OCI-LY3 (cell line): ENCODE results near the gene FAM13A.

ENCODE experiments used
- EZH2phosphoT487 ChIP-seq: fragments of 200-600 bp; shearing (Covaris generic); IDR thresholded peaks from 2 replicates; pipeline ENCODE4 v1.6.1; 2018; ENCODE audit warnings: antibody characterized with exemption, mixed run types, low read depth
- TF ChIP-seq, protein P1 (sequence below): fragments of 200-600, 300-600 bp; sonication (generic); IDR thresholded peaks from 2 replicates; pipeline ENCODE4 v1.5.1; 2014; ENCODE audit warnings: antibody characterized with exemption, low read length, low read depth

DNA sequence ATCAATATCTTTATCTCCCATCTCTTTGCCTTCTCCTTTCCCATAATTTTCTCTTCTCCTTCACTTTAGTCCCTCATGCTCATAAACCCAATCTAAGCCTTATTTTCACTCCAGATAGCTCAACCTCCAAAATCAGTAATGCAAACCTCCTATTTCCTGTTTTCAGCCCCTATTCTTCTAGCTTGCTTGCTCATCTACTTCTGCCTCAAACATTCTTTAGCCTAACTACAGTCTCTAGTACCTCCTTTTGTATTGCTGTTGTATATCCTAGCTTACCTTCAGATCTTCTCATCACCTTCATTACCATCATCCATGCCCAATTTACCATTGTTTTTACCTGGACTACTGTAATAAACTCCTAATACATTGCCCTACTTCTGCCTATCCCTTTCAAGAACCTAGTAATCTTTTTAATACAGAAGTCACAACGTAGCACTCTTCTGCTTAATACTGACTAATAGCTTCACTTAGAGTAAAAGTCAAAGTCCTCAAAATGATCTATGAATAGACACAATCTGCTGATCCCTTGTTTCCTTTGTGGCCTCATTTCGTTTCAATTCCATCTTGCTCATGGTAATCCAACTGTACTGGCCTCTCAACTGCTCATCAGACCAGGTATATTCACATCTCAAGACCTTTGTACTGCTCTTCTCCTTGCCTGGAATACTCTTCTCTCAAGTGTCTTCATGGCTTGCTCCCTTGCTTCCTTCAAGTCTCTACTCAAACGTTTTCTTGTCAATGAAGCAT, 123.4 kb downstream of the FAM13A start:
- TF ChIP-seq, protein P1, sequence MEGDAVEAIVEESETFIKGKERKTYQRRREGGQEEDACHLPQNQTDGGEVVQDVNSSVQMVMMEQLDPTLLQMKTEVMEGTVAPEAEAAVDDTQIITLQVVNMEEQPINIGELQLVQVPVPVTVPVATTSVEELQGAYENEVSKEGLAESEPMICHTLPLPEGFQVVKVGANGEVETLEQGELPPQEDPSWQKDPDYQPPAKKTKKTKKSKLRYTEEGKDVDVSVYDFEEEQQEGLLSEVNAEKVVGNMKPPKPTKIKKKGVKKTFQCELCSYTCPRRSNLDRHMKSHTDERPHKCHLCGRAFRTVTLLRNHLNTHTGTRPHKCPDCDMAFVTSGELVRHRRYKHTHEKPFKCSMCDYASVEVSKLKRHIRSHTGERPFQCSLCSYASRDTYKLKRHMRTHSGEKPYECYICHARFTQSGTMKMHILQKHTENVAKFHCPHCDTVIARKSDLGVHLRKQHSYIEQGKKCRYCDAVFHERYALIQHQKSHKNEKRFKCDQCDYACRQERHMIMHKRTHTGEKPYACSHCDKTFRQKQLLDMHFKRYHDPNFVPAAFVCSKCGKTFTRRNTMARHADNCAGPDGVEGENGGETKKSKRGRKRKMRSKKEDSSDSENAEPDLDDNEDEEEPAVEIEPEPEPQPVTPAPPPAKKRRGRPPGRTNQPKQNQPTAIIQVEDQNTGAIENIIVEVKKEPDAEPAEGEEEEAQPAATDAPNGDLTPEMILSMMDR: no peak
- TF ChIP-seq EZH2phosphoT487: no peak
